ENCODE data around the gene EPOP.

Gene EPOP

DNA sequence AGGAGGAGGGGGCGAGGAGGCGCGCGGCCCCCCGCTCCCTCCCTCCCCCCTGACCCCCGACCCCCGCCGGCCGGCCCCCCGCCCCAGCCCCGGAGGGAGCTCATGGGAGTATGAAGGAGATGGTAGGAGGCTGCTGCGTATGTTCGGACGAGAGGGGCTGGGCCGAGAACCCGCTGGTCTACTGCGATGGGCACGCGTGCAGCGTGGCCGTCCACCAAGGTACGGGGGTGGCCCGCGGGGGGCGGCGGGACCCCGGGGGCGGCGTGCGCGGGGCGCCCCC is 30.7 kb upstream of the EPOP start:
- DNase-seq = no peak

DNA sequence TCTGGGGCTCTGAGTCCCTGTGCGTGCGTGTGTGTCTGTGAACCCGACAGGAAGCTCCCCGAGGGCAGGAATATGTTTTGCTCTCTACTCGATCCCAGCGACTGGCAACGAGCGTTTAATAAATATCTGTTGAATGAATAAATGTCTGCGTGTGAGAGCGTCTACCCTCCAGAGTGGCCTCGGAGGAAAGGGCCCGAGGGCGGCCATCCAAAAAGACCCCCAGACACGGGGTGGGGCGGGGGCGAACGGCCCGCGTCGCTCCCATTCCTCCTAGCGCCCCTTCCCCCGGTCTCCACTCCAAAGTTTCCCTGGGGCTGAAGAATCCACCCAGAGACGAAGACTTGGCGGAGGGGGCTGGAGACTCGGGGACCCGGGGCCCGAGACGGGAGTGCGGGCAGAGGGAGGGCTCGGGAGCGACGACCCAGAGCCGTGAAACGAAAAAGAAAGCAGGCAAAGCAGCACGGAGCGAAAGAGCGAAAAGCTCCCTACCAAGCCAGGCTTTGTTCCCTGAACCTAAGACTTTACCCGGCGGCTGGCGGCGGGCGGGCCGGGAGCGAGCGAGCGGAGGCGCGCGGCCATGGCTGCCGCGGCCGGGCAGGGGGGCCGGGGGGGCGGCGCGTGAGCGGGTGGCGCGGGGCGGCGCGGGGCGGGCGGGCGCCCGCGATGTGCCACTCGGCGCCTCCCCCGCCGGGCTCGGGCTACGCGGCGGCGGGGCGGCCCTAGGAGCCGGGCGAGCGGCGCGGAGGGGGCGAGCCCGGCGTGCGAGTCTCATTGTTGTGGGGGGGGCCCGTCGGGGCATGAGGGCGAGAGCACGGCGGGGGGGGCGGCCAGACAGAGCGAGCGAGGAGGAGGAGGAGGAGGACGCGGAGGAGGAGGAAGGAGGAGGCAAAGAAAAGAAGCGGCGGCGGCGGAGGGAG is 30.1 kb upstream of the EPOP start, which contains the start of gene MLLT6:
Gene MLLT6, plus strand, starts transcription at position 668 of the 917 bp plus-strand sequence. CDS start 360 bp downstream, outside the sequence.
- peak; percentile 74 for DNase-seq

DNA sequence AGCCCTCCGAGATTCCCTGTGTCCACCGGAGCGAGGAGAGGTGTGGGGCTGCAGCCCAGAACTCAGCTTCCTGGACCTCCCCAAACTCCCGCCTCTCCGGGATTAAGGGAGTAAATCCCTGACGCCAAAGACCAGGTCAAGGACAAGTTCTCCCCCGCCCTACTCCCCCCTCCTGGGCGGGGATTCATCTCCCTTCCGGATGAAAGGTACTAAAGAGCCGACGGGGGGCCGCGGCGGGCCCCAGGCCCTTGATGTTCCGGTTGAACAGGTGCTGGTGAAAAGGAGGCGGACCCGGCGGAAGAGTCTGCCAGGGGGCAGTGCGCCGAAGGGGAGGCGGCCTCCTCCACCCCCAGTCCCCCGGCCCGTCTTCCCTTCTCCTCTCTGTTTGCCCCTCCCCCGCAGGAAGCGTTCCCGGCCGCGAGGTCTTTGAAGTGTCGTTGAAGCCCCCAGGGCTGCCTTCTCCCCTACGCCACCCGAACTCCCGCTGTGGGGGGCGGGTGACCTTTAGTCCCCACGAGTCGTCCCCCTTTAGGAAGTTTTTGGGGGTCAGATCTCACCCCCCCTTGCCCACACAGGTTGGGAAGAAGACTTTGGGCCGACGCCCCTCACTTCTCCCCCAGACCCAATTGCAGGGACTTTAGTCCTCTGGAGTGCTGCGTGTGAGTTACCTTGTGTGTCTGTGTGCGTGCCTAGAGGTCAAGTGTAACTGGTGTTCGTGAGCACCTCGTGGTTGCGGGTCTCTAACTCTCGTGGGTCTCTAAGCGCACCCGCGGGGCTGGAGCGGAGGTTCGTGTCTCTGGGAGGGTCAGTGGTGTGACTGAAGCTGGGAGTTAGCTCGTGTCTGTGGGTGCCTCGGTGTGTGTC is 29.2 kb upstream of the EPOP start:
- peak; percentile 13 for DNase-seq

DNA sequence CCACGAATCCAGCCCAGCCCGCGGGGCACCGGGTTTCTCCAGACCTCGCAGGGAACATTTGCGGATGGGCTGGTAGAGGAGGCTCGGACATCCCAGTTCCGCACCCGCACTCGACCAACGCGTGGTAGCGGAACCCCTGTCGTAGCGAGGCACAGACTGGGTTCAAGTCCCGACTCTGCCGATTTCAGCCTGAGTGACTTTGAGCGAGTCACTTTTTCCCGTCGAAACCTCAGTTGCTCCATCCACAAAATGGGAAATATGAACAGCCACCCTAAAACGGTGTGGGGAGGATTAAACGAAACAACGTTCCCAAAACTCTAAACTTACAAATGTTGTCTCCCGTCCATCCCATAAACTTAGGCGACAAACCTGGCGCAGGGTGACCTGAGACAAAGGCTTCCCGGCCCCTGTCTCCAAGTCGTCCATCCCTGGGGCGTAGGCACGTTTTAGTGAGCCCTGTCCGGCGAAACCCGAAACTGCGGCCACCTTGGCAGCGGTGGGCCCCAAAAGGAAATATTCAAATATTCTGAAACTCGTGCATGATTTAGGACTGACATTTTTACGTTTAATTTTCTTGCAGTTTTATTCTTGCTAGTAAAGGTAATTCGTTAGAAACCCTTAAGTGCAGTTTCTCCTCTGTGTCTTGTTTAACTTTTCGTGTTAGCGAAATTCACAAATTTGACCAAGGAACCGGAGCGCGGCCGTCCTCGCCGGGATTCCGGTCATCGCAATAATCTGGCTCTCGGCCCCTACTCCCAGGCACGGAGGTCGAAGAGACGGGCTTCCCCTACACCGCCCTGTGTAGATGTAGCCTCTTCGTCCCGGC is 28.4 kb upstream of the EPOP start:
- DNase-seq = no peak

GRCh38 chr17:38702166-38702915 is 27.6 kb upstream of the EPOP start:
- peak; percentile 74 for DNase-seq

- DNase-seq = peak; percentile 16
Measured at GRCh38 chr17:38701504-38702165, 26.9 kb upstream of the EPOP start.

- no peak for DNase-seq
Measured at GRCh38 chr17:38698760-38699159, 24.0 kb upstream of the EPOP start.

DNA sequence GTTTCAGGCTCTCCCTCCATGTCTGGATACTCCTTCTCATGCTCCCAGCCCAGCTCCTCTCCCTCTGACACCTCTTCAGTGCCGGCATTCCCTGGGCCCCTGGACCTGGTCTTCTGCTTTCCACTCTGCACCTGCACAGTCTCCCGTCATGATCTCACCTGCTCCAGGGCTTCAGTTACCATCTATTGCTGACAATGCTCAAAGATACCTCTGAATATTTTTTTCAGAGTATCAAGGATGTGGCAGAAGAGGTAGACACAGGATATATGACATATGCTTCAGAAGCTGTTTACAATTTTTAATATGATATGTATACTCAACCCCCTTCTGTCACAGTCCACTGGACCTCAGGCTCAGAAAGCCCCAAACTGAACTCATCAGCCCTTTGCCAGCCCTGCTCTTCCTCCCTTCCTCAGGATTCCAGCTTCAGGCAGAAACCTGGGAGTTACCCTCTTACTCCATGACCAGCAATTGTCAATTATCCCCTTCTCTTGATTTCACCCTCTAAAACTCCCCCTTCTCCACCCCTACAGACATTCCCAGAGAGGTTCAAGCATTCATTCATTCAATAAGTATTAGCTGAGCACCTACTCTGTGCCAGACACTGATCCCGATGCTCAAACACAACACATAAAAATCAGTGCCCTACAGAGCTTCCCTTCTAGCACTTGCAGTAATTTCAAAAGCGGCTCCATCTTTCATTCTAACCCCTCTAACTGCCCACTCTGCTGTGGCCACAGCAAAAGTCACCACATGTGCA is 22.5 kb upstream of the EPOP start:
- DNase-seq = no peak

DNA sequence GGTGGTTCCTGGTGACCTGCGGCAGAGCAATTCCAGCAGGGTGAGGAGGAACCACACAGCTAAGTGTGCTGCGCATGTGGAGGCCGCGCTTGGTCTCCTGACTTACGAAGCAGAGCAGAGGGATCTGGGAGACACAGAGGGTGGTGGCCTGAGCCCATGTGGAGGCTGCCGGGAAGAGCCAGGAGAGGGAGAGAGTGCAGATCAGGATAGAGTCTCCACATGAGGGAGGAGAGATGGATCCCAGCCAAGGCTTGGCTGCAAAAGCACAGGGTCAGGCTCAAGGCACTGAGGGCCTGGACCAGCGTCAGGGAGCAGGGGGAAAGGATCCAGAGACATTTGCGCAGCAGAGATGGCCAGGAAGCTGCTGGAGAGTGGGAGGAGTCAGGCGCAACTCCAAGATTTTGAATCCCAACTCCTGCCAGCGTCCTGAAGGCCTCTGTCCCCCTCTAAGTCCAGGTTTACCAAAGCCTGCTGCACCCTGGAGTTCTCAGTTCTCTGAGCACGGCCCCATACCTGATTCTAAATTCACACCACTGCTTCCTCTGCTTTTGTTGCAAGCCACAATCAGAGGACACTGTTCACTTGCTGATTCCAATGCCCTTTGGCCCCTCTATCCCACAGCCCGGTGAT is 19.1 kb upstream of the EPOP start:
- DNase-seq = no peak

DNA sequence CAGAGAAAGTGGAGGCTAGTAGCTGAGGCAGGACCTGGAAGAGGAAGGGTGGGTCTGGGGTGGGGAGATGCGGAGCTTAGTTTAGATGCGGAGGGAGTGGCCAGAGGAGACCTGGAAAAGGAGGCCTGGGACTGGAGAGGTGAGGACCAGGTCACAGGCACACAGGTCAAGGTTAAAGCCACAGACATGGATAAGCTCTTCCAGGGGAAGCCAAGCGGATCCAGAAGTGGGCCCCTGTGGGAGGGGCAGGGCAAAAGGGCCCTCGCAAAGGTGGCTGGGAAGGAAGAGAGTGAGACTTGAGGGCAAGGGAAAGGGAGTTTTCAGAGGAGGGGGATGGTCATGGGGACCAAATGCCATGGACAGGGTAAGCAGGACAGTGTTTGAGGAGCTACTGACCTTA is 16.4 kb upstream of the EPOP start:
- no peak for DNase-seq

- no peak for DNase-seq
Measured at GRCh38 chr17:38690386-38690785, 15.6 kb upstream of the EPOP start.

DNA sequence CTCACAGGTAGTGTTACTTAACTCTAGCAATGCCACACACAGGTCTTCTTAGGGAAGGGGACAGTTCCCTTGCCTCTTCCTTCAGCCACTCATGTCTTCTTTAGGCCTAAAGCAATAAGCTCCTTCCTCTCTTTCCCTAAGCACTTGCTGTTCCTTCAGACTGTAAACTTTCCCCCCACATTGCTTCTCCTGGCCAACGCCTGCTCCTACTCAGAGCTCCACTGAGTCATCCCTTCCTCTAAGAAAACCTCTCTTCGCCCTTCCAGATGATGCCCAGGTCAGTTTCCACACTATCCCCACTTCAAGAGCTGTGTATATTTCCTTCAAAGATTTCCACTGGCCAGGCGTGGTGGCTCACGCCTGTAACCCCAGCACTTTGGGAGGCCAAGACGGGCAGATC is 12.5 kb upstream of the EPOP start:
- DNase-seq = no peak

- DNase-seq = no peak
Measured at GRCh38 chr17:38685491-38685890, 10.7 kb upstream of the EPOP start.

GRCh38 chr17:38681096-38681495 is 6.3 kb upstream of the EPOP start:
- no peak for DNase-seq

DNA sequence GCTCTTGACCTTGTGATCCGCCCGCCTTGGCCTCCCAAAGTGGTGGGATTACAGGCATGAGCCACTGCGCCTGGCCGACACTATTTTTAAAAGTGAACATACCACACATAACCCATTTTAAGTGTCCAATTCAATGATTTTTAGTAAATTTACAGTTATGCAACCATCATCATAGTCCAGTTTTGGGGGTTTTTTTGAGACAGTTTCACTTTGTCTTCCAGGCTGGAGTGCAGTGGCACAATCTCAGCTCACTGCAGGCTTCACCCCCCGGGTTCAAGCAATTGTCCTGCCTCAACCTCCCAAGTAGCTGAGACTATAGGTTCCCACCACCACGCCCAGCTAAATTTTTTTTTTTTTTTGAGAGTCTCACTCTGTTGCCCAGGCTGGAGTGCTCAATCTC is 3.1 kb upstream of the EPOP start:
- no peak for DNase-seq

DNA sequence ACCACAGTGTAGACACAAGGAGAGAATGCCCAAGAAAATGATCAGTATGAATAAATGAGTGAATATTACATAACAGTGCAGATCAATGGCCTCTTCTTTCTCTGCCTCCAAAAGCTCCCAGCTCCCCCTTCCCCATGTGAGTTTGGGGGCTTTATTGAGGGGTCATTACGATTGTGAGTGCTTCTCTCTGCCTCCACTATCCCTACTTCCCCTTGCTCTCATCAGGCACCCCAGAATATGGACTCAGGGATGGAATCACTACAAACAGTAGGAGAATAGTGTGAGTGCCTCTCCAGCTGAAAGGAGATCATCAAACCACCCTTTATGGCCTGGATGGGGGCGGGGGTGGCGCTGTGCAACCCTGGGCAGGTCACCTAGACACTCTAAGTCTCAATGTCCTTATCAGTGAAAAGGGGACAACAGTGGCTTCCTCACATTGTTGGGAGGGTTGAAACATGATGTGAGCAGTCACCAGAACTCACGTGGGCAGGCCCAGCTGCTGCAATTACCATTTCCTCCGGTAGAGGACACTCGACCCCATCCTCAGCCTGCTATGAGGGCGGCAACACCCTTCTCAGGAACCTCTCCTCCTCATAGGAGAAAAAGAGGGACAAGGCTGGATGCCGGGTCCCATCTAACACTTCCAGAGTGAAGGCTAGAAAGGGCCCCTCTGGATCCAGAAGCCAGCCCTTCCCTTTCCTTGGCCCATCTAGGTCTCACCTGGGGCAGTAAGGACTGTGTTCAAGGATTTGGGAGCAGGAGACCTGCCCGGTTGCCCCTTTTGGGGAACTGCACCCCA is 2.1 kb upstream of the EPOP start:
- DNase-seq = peak; percentile 41

DNA sequence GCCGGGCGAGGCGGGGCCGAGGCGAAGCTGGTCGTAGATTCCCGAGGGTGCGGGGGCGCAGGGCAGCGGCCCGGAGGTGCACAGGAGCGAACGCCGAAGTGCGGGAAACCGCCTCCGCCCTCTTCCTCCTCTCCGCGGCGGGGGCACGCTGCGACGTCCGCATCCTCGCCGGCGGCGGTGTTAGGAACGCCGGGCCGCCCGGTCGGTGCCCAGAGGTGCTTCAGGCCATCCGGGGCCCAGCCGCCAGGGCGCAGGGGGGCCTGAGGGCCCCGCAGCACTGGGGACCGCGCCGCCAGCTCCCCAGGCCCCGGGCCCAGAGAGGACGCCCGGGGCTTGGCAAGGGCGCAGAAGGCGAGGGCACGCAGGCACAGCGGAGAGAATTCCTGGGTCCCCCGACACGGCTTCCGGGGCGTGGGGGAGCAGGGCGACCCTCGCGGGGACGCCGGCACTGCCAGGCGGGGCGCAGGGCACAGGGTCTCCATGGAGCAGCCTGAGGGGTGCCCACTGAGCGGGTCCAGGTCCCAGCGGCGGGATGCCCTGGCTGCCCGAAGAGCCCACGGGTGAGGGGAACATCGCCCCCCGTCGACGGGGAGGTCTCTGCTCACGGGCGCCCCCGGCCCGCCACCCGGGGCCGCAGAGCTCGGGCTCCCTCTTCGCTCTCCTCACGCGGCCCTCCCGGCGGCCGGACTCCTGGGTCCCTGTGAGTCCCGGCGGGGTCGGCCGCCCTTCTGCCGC is 576 bp downstream of the EPOP start:
- no peak for DNase-seq

DNA sequence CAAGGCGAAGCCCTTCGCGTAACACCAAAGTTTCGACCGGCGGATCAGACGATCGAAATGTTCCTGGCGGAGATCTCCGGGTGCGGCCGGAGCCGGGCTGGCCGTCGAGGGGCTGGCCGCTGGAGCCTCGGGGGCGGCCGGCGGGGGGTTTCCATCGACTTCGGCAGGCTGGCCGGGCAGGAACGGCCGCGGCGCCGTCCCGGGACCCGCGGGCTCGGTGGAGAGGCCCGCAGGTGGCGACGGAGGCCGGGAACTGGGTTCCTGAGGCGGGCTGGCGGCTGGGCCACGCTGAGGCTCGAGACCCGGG is 1.1 kb downstream of the EPOP start:
- DNase-seq = no peak
